IPS-11a (cell line): ENCODE measurements around the gene ADCY1.
"Not testable (repeated sequence)": the region's sequence is repeated elsewhere in the genome, so short reads cannot be mapped to it uniquely, and the experiment has no call there.

Experiments
- H3K4me3 ChIP-seq: one replicate; pipeline ENCODE4 v1.5.1; 2013; ENCODE audit warnings: low read depth, low read length, control low read depth

Gene ADCY1

GRCh38 chr7:45726883-45727282 lies 152.7 kb downstream of the ADCY1 start:
- no peak overlapping the region for H3K4me3 ChIP-seq

GRCh38 chr7:45731692-45732443 lies 157.7 kb downstream of the ADCY1 start:
- not testable (repeated sequence) for H3K4me3 ChIP-seq

DNA sequence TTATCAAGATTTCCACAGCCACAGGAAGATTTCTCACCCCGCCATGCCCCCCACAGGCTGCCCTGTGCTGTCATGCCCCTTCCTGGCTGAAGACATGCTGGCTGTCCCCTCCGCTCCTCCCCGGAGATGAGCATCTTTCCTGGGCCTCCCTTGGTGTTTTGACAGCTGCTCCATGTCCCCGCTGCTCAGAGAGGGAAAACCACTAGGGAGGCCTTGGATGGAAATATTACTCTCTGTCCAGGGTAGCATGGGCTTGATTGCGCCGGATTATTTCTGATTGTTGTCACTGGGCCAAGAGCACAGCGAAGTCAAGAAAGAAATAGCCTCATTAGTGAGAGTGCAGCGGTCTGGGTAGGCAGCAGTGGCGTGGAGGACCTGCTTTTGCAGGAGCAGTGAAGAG lies 164.8 kb downstream of the ADCY1 start:
- H3K4me3 ChIP-seq, result not testable (repeated sequence)

DNA sequence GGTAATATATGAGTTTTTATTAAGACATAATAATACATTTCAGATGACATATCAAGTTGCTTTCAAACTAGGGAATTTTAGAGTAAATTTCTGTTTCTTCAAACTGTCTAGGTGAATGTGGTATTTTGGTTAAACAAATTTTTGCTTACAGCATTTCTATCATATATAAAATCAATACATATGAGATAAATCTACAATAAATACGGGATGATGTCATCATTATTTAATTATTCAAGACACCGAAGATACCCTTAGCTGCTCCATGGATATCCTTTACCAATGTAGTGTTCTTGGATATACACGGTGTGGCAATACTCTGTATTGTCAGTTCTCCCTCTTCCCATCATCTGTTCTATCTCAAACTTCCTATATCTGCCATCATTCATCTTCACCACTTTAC lies 166.4 kb downstream of the ADCY1 start:
- H3K4me3 ChIP-seq, result not testable (repeated sequence)

DNA sequence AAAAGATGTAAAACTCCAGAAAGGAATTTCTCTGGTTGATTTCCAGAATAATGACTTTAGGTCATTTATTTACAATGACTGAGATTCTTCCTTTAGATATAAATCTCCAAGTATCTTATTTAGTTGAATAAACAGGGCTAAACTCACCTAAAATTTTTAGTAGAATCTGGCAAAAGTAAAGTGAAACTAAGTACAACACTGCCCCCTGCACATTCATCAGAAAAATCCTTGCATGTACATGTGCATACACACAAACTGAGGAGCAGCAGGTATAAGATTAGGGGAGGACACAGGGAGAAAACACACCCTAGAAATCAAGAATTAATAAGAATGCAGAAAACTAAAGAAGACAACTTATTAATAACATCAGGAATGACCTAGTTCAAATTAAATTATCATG lies 174.8 kb downstream of the ADCY1 start:
- H3K4me3 ChIP-seq, result not testable (repeated sequence)

DNA sequence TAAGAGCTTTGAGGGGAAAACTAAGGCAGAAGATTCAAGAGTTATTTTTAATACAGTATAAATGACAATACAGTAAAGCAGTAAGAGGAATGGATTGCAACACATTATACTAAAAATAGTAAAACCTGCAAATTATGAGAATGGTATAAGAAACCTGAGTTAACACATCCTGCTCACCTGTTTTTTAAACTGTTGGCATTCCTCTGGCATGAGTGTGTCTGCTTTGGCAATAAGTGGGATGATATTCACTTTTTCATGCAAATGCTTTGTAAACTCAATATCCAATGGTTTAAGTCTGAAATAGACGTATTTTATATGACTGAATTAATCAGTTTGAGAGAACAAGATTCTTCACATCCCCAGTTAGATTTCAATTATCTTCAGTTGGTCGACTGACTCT lies 177.2 kb downstream of the ADCY1 start:
- not testable (repeated sequence) for H3K4me3 ChIP-seq

GRCh38 chr7:45756333-45756732 lies 182.2 kb downstream of the ADCY1 start:
- H3K4me3 ChIP-seq, result not testable (repeated sequence)

DNA sequence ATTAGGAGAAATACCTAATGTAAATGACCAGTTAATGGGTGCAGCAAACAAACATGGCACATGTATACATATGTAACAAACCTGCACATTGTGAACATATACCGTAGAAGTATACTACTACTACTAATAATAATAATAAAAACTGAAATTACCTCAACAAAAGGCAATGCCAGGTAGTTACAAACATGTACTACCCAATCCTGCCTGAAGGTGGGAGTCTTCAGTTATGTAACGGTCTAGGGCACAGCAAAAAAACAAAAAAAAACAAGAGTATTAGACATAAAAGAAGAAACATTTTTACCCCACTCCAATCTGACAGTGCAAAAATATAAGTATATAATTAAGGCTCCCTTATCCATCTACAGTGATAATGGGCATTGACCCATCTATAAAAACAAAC lies 182.6 kb downstream of the ADCY1 start:
- not testable (repeated sequence) for H3K4me3 ChIP-seq

DNA sequence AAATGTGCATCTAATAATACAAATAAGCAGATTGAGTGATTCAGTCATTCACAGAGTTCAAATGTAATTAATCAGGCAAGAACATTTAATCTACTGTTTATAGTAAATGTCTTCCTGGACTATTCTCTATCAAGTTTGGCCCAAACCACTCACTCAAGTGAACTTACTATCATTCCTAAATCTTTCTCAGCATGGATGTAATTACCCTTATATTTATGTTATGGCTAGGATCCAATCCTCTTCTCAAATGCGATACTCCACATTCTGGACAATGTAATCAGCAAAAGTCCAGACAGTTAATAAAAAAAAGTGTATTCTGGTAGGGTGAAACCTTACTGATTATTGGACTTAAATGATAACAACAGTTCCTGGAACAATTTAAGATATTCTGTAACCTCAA lies 185.3 kb downstream of the ADCY1 start:
- not testable (repeated sequence) for H3K4me3 ChIP-seq

DNA sequence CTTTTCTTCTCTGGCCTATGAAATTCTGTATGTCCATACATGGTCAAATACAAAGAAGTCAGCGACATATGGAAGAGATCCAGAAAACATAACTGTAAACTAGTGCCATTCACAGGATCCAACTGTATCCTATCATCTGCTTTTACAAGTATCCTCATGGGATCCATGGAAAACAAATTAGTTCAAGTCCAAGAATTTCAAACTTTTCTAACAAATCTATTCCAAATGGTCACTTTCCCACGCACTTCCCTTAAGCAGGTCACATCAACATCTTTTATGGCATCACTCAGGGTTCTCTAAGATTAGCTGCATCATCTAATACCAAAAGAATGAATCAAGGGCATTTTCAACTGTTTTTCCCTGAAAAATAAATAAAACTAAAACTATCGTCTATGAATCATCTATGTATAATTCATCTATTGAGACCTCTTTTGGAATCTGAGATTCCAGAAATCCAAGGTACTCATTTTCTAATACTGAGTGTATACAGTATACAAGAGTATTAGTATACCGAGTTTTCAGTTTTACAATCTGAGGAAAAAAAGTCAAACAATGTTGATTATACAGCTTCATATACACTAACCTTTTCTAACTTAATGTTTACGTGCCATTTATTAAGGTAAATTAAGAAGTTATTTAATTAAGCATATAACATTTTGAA lies 187.5 kb downstream of the ADCY1 start:
- H3K4me3 ChIP-seq, result not testable (repeated sequence)

DNA sequence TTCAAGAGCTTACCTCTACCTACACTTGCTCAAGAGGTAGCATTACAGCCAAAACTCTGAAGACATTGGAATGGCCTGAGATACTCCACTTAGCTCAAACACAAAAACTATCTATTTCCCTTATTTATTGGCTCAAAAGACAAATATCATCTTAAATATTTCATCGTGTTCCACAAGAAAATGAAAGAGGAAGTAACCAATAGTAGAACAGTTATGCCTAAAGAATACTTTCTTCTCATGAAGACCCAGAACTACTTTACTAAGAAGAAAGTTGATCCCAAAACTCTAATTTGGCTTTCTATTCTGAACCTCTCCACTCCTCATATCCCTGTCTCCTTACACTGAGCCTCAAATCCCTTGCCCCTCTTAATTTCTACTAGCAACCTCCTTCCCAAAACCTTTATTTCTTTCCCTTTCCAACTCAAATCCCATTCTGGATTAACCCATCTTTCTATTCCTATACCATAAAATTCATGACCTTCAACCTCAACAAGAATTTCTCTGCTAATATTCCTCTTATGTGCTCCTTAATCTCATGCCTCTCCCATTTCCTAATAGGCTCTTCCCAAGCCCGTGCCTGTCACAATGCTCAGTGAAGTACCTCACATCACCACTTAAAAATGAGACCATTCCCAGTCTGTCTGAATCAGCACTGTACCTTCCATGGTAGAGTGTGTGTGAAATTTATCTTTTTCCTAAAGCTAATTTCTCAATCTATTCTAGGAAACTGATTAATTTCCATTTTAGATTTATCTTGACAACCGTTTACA lies 188.2 kb downstream of the ADCY1 start:
- H3K4me3 ChIP-seq, result not testable (repeated sequence)

DNA sequence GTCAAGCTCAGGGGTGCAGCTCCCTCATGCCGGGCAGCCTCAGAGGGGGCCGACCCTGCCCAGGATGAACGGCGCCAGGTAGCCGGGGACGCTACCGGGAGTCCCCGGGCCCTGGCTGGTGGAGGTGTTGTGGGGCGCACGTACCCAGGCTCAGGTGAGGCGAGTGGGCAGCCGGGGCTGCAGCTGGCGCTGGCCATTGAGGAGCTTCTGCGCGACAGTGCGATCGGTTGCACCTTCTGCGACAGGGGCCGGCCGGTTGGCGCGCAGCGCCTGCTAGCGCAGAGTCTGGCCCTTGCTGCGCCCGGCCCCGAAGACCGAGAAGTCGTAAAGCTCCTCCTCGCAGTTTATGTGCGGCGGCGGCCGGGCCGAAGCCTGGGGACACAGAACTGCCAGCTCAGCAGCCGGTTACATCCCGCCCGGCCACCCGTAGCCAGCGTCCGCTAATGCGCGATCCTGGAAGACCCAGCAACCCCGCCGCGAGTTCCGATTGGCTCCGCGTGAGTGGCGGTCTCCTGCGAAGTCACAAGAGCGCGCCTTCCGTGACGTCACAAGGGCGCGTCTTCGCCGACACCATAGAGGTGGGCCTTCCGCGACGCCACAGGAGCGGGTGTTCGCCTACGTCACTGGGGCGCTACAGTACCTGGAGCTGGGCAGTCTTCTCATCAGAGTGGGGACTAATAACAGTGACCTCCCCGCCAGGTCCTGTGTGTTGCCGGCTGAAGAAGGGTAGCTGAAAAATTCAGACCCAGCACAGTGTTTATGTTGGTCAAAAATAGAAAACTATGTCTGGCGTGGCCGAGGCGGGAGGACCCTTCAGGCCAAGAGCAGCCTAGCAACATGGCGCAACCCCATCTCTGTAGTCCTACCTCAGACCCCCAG lies 194.6 kb downstream of the ADCY1 start:
- peak overlapping the region; percentile 78 for H3K4me3 ChIP-seq

DNA sequence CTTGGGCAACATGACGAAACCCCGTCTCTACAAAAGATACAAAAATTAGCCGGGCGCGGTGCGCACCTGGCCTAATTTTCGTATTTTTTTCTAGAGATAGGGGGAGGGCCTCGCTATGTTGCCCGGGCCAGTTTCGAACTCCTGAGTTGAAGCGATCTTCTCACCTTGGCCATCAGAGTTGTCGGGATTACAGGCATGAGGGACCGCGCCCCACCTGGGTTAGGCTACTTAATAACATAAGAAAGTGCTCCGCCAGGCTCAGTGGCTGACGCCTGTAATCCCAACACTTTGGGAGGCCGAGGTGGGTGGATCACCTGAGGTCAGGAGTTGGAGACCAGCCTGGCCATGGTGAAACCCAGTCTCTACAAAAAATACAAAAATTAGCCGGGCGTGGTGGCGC lies 195.5 kb downstream of the ADCY1 start:
- H3K4me3 ChIP-seq, result peak overlapping the region; percentile 78
